Thymus (tissue), 11 donors: ENCODE data around the gene WDCP. TPM values are rescaled to one million over a fixed set of nuclear protein-coding genes. Genes with fewer than 3 reads are reported as not detected.

Experiments
- DNase-seq, 9 donors: peaks; one replicate each; pipeline ENCODE4 v3.0.0-alpha.2; 2013; ENCODE audit warnings: low spot score in 9 of 9, low read depth in 6 of 9, missing footprints in 1 of 9
- H3K27ac ChIP-seq, 2 donors: one replicate each; pipeline ENCODE4 v1.5.1; 2013; ENCODE audit warnings: control low read depth in 1 of 2, low read depth in 1 of 2, low read length in 1 of 2, mild to moderate bottlenecking in 1 of 2, moderate library complexity in 1 of 2
- H3K27me3 ChIP-seq, 2 donors: one replicate each; pipeline ENCODE4 v1.5.1; 2013; ENCODE audit warnings: low read length in 1 of 2; ENCODE audit not compliant: control insufficient read depth in 2 of 2, insufficient read depth in 1 of 2
- H3K36me3 ChIP-seq, 2 donors: one replicate each; pipeline ENCODE4 v1.5.1; 2013; ENCODE audit warnings: low read length in 1 of 2, mild to moderate bottlenecking in 1 of 2, moderate library complexity in 1 of 2; ENCODE audit not compliant: control insufficient read depth in 2 of 2, insufficient read depth in 2 of 2
- H3K4me1 ChIP-seq, 2 donors: one replicate each; pipeline ENCODE4 v1.5.1; 2013; ENCODE audit warnings: low read length in 2 of 2; ENCODE audit not compliant: control insufficient read depth in 2 of 2, insufficient read depth in 2 of 2
- H3K4me3 ChIP-seq, 2 donors: one replicate each; pipeline ENCODE4 v1.5.1; 2013; ENCODE audit warnings: low read length in 2 of 2, control low read depth in 1 of 2, mild to moderate bottlenecking in 1 of 2
- H3K9me3 ChIP-seq, 2 donors: one replicate each; pipeline ENCODE4 v1.5.1; 2013; ENCODE audit warnings: low read length in 1 of 2, mild to moderate bottlenecking in 1 of 2; ENCODE audit not compliant: control insufficient read depth in 2 of 2, insufficient read depth in 1 of 2
- WGBS: extraction: QIAGEN DNeasy Blood & Tissue Kit; methylation state at CpG from one replicate; pipeline ENCODE4 v1.1.7; 2013; 5-methylcytosine and 5-hydroxymethylcytosine counted together
- polyA plus RNA-seq: library from polyadenylated mRNA; stranded (reverse); fragments of 200-250 nt; gene quantifications from one replicate; pipeline ENCODE4 v1.2.3, GENCODE V29; 2013
- total RNA-seq: library from RNA; stranded (reverse); fragments of 120-200 nt; gene quantifications from one replicate; pipeline ENCODE4 v1.2.4, GENCODE V29; 2013
- donor health status: healthy.

The WDCP gene
- total and polyA plus RNA-seq, 2 donors: 4.7 to 11.5 TPM

DNA sequence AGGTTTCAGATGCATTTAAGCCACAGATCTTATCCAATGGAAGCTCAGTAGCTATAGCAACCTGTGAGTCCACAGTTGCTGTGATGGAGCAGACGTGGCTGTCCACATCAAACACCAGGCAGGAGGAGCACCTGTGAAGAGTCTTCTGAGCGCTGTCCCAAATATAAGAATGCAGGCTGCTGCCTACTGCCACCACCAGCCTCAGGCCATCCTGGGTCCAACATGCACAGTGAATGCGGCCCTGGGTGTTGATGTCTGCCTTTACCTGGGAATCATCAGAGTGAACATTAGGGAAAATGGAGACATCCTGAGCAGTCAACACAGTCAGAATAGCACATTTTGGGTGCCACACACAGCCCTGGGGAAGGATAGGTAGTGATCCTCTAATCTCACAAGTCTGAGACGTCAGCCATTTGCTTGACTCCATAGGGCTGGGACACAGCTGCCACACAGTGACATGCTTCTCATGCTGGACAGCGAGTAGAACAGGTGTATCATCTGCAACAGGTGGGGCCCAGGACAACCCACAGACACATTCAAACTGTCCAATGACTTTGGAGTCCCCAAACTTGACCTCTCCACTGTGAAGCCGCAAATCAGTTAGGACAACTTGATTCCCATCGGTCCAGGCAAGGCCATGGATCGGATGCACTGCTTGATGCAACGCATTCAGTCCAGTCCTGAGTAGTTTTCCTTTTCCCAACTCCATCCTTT lies 8.2 kb downstream of the WDCP start:
- Histone ChIP-seq H3K9me3 (no peaks in the 10 kb centered on the region), H3K36me3 (peaks cover 14 to 28% of the 10 kb centered on the region in 2 donors), H3K27me3 (no peaks in the 10 kb centered on the region), H3K4me3 (no peak overlapping the region), H3K4me1 (no peaks in the 10 kb centered on the region), H3K27ac (no peak overlapping the region)
- no peak for DNase-seq
- 92% methylated on average over 9 of the region's 9 CpGs for WGBS

DNA sequence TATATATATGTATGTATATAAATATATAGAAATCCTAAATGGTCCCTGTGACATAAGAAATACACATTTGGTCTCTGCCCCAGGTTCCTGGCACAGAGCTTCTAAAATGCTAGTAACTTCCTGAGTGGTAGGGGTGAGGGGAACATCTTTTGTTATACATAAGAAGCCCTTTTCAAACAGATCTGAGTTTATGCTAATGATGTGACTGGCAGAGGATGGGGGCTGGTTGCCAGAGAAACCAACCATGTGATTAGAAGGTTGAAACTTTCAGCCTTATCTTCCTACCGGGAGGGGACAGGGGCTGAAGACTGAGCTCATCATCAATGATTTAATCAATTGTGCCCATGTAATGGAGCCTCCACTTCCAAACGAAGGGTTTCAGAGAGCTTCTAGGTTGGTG lies 21.0 kb downstream of the WDCP start:
- DNase-seq: peak in 1 of 9 donors; percentile 40
- H3K27ac ChIP-seq: no peak overlapping the region
- no peaks in the 10 kb centered on the region for H3K9me3 ChIP-seq
- peaks cover 0 to 11% of the 10 kb centered on the region in 2 donors for H3K4me1 ChIP-seq
- 85% methylated on average over 2 of the region's 2 CpGs for WGBS
- no peaks in the 10 kb centered on the region for H3K27me3 ChIP-seq
- no peak overlapping the region for H3K4me3 ChIP-seq
- H3K36me3 ChIP-seq: peaks cover 48 to 56% of the 10 kb centered on the region in 2 donors

DNA sequence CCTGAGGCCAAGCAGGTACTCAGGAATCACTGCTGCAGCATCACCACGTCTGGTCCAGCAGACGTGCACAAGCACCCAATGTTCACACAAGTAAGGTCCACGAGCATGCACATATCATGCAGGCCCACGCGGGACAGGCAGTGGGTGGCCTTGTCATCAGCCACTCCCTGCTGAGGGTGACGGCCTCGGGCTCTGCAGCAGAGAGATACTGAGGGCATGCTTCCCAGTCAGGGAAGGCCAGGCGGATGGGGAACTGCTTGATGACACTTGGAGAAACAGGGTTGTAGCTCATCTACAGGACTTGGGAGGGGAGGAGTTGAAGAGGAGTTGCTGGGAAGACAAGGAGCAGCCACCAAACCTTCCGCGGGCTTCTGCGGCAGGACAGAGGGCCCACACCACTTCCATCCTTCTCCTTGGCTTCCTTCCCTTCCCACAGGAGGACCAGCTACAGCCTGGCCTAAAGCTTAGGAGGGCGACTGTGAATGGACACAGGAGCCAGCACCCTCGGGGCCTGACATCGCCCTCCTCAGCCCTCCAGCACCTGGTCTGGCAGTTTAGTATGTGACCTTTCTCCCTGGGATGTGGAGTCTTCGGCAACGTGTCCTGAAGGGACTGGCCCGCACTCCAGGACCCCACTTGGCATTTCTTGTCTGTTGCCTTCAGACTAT lies 22.1 kb downstream of the WDCP start:
- 98% methylated on average over 17 of the region's 17 CpGs for WGBS
- Histone ChIP-seq H3K36me3 (peaks cover 37 to 46% of the 10 kb centered on the region in 2 donors), H3K9me3 (no peaks in the 10 kb centered on the region), H3K27me3 (no peaks in the 10 kb centered on the region), H3K4me1 (peaks cover 0 to 11% of the 10 kb centered on the region in 2 donors), H3K4me3 (no peak overlapping the region), H3K27ac (no peak overlapping the region)
- DNase-seq: no peak

DNA sequence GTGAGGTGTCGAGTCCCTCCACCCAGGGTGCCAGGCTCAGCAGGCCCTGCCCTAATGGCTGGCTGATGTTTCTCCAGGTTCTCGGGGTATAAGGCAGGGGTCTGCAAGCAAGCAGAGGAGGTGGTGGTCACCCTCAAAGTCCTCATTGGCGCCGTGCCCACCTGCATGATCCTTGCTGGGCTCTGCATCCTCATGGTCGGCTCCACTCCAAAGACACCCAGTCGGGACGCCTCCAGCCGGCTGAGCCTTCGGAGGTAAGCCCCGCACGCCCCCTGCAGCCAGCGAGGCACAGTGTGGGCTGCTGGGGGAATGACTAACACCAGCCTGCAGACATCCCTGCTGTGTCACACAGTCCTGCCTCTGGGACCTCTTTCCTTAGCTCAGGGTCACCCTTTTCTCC lies 23.2 kb downstream of the WDCP start:
- Histone ChIP-seq H3K9me3 (no peaks in the 10 kb centered on the region), H3K4me3 (no peak overlapping the region), H3K27ac (no peak overlapping the region), H3K36me3 (peaks cover 26 to 37% of the 10 kb centered on the region in 2 donors), H3K4me1 (peaks cover 0 to 11% of the 10 kb centered on the region in 2 donors), H3K27me3 (no peaks in the 10 kb centered on the region)
- 97% methylated on average over 12 of the region's 12 CpGs for WGBS
- DNase-seq: no peak

- WGBS: 93% methylated on average over 16 of the region's 16 CpGs
These were observed 24.1 kb downstream of the WDCP start for GRCh38 chr2:24022975-24023575.

DNA sequence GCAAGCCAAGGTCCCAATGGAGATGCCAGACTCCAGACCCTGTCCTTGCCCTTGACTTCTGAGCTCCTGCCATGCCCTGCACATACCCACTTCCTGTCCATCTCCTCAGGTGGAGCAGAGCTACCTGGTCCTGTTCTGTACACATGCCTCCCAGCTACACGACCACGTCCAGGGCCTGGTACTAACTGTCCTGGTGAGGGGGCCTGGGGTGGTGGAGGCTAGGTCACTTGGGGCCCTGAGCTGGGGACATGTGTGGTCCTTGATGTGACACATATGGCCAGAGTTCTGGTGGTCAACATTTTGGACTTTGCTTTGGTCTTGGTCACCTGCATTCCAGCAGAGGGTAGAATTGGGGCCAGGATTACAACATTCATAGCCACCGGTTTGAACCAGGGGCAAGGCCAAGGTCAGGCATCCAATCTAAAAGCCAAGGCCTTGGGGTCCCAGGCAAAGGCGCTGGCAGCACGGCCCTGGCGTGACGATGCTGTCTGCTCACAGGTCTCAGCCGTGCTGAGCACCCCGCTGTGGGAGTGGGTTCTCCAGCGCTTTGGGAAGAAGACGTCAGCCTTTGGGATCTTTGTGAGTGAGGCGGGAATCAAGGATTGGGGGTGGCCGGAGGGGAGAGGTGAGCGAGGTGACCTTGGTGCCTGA lies 24.7 kb downstream of the WDCP start:
- Histone ChIP-seq H3K4me1 (peaks cover 0 to 11% of the 10 kb centered on the region in 2 donors), H3K27me3 (no peaks in the 10 kb centered on the region), H3K4me3 (no peak overlapping the region), H3K36me3 (peaks cover 25 to 37% of the 10 kb centered on the region in 2 donors), H3K9me3 (no peaks in the 10 kb centered on the region), H3K27ac (no peak overlapping the region)
- 98% methylated on average over 14 of the region's 14 CpGs for WGBS
- no peak for DNase-seq

More at GRCh38 chr2:24022975-24023575, 24.1 kb downstream of the WDCP start:
- DNase-seq: no peak
- Histone ChIP-seq H3K9me3 (no peaks in the 10 kb centered on the region), H3K27ac (no peak overlapping the region), H3K4me1 (peaks cover 0 to 11% of the 10 kb centered on the region in 2 donors), H3K36me3 (peaks cover 25 to 37% of the 10 kb centered on the region in 2 donors), H3K4me3 (no peak overlapping the region), H3K27me3 (no peaks in the 10 kb centered on the region)

GRCh38 chr2:24021122-24021998 lies 25.8 kb downstream of the WDCP start:
- DNase-seq: no peak
- Histone ChIP-seq H3K36me3 (peaks cover 20 to 33% of the 10 kb centered on the region in 2 donors), H3K27me3 (no peaks in the 10 kb centered on the region), H3K4me3 (no peak overlapping the region), H3K27ac (no peak overlapping the region), H3K4me1 (peaks cover 0 to 10% of the 10 kb centered on the region in 2 donors), H3K9me3 (no peaks in the 10 kb centered on the region)
- WGBS: 93% methylated on average over 19 of the region's 19 CpGs

DNA sequence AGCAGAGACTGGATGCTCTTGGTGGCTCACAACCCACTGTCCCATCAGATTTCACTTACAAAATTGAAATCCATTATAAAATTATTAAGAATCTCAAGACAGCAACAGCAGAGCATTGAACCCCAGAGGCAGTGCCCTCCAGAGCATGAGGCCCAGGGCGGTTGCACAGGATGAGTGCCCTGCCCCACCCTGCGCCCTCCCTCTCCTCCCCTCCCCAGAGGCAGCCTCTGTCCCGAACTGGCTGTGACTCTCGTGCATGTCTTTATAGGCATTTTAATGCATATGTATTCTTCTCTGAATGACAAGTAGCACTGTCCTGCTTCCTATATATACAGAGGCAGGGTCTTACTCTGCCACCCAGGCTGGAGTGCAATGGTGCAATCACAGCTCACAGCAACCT lies 26.9 kb downstream of the WDCP start:
- no peaks in the 10 kb centered on the region for H3K9me3 ChIP-seq
- no peaks in the 10 kb centered on the region for H3K27me3 ChIP-seq
- no peak for DNase-seq
- H3K36me3 ChIP-seq: peaks cover 15 to 26% of the 10 kb centered on the region in 2 donors
- H3K27ac ChIP-seq: no peak overlapping the region
- peaks cover 0 to 4% of the 10 kb centered on the region in 2 donors for H3K4me1 ChIP-seq
- 96% methylated on average over 4 of the region's 4 CpGs for WGBS
- no peak overlapping the region for H3K4me3 ChIP-seq
